K562 (cell line): ENCODE data around the gene KLC3. TPM values are rescaled to one million over a fixed set of nuclear protein-coding genes. Genes with fewer than 3 reads are reported as not detected.

Experiments
- ATAC-seq: fragments of 200-7000 bp; cut with Tn5 transposase; 3 replicates; pipeline ENCODE4 v1.9.1; 2020; ENCODE audit warnings: moderate library complexity
- BruUV-seq: library from RNA; stranded (reverse); fragments of 400-500 nt; replicated peaks from 2 replicates; lab custom pipeline; 2021; lab: Mats Ljungman, UMichigan
- CTCF ChIA-PET: fragments of 300-600 bp; formaldehyde crosslinking; extraction: SDS; loops from one replicate; lab custom pipeline; 2021; ENCODE audit warnings: low intra/inter-chr PET ratio; lab: Yijun Ruan, JAX
- POLR2A ChIA-PET: fragments of 300-600, 350-650 bp; sonication (Branson Sonifier 250); formaldehyde crosslinking; extraction: SDS; loops from one replicate; lab custom pipeline; 2021; ENCODE audit warnings: antibody characterized with exemption, inconsistent platforms; lab: Yijun Ruan, JAX
- DNase-seq, 4 experiments: peaks; one replicate each; pipeline versions ENCODE4 v3.0.0 to v3.0.0-alpha.2; 2011 to 2018; ENCODE audit warnings: low spot score in 3 of 4, mixed read lengths in 3 of 4; ENCODE audit errors: extremely low read depth in 1 of 4
- FAIRE-seq: peaks from 2 replicates; lab custom pipeline; 2011; peaks lifted over from hg19 to GRCh38; lab: Jason Lieb, UNC
- H2AFZ ChIP-seq: 2 replicates; pipeline ENCODE4 v1.6.0; 2011; ENCODE audit warnings: low read depth, low read length, control low read depth, inconsistent platforms
- H3K27ac ChIP-seq: fragments of 200-600 bp; 3 replicates; pipeline ENCODE4 v1.8.0; 2011; ENCODE audit warnings: low read depth, mild to moderate bottlenecking, control low read depth, inconsistent platforms, low read length, moderate library complexity, mixed read lengths; ENCODE audit errors: extremely low read depth
- H3K27me3 ChIP-seq, 2 experiments: fragments of 300-600 bp in 1 of 2; 2 replicates in 1 of 2; 3 replicates in 1 of 2; pipeline versions ENCODE4 v1.6.0 to v1.8.0; 2011; ENCODE audit warnings: inconsistent platforms in 2 of 2, low read length in 2 of 2, mild to moderate bottlenecking in 1 of 2, mixed read lengths in 1 of 2, moderate library complexity in 1 of 2; ENCODE audit not compliant: control insufficient read depth in 2 of 2, insufficient read depth in 2 of 2
- H3K36me3 ChIP-seq: fragments of 300-600 bp; 3 replicates; pipeline ENCODE4 v1.8.0; 2011; ENCODE audit warnings: mild to moderate bottlenecking, low read length, inconsistent platforms; ENCODE audit not compliant: control insufficient read depth, insufficient read depth
- H3K4me1 ChIP-seq, 2 experiments: fragments of 200-600 bp in 1 of 2; replicated peaks in 1 of 2; 2 replicates in 1 of 2; 3 replicates in 1 of 2; pipeline versions ENCODE4 v1.5.1 to v1.8.0; 2011; ENCODE audit warnings: inconsistent platforms in 2 of 2, low read length in 2 of 2, mild to moderate bottlenecking in 1 of 2, mixed read lengths in 1 of 2, moderate library complexity in 1 of 2; ENCODE audit not compliant: control insufficient read depth in 2 of 2, insufficient read depth in 2 of 2
- H3K4me2 ChIP-seq: 2 replicates; pipeline ENCODE4 v1.6.1; 2011; ENCODE audit warnings: low read length, control low read depth, inconsistent platforms, mixed read lengths; ENCODE audit not compliant: insufficient read depth
- H3K4me3 ChIP-seq: fragments of 200-600 bp; sonication (generic), shearing (Covaris generic); 2 replicates; pipeline ENCODE4 v1.5.1; 2016; ENCODE audit warnings: control low read depth, inconsistent platforms
- H3K79me2 ChIP-seq: fragments of 200-600 bp; 3 replicates; pipeline ENCODE4 v1.8.0; 2011; ENCODE audit warnings: low read length, inconsistent platforms; ENCODE audit not compliant: control insufficient read depth, insufficient read depth
- H3K9ac ChIP-seq, 2 experiments: 2 replicates each; pipeline versions ENCODE4 v1.6.0 to v1.6.1; 2011; ENCODE audit warnings: low read depth in 2 of 2, low read length in 2 of 2, control low read depth in 1 of 2, inconsistent platforms in 1 of 2, mild to moderate bottlenecking in 1 of 2, mixed read lengths in 1 of 2; ENCODE audit not compliant: insufficient read depth in 1 of 2
- H3K9me1 ChIP-seq: one replicate; pipeline ENCODE4 v1.6.0; 2011; ENCODE audit warnings: inconsistent platforms, mild to moderate bottlenecking, low read length, moderate library complexity; ENCODE audit not compliant: control insufficient read depth, insufficient read depth
- H3K9me3 ChIP-seq: replicated peaks from 2 replicates; pipeline ENCODE4 v1.5.1; 2011; ENCODE audit warnings: low read depth, low read length, inconsistent platforms; ENCODE audit not compliant: control insufficient read depth, insufficient read depth
- H4K20me1 ChIP-seq: replicated peaks from 2 replicates; pipeline ENCODE4 v1.6.1; 2011; ENCODE audit warnings: low read length, inconsistent platforms, mixed read lengths; ENCODE audit not compliant: control insufficient read depth, insufficient read depth
- BCOR ChIP-seq: fragments of 450-650 bp; IDR thresholded peaks from 2 replicates; pipeline ENCODE4 v1.6.1; 2016
- CBX1 ChIP-seq: sonication (generic); IDR thresholded peaks from 2 replicates; pipeline ENCODE4 v1.6.1; 2016; ENCODE audit warnings: antibody characterized with exemption, low read depth, mild to moderate bottlenecking
- CHD4 ChIP-seq: fragments of 200-600 bp; sonication (generic); IDR thresholded peaks from 3 replicates; pipeline ENCODE4 v1.6.1; 2012; ENCODE audit warnings: low read depth, mild to moderate bottlenecking, mixed read lengths, low read length, inconsistent platforms; ENCODE audit not compliant: insufficient read depth, insufficient replicate concordance, poor library complexity, severe bottlenecking
- CREBBP ChIP-seq: IDR thresholded peaks from one replicate; pipeline ENCODE4 v1.6.1; 2012; ENCODE audit warnings: low read depth, mild to moderate bottlenecking, control low read depth, inconsistent platforms, low read length
- ELK3 ChIP-seq: fragments of 450-650 bp; formaldehyde crosslinking; IDR thresholded peaks from 2 replicates; pipeline ENCODE4 v1.4.0; 2020; ENCODE audit warnings: mild to moderate bottlenecking
- IFI16 ChIP-seq: fragments of 250-450 bp; sonication (Bioruptor Pico); IDR thresholded peaks from 2 replicates; pipeline ENCODE4 v2.1.2; 2022; ENCODE audit warnings: mild to moderate bottlenecking, inconsistent platforms
- KDM1A ChIP-seq, 2 experiments: fragments of 450-650 bp; IDR thresholded peaks; 2 replicates each; pipeline ENCODE4 v1.6.1; 2016; ENCODE audit warnings: mild to moderate bottlenecking in 2 of 2
- NUFIP1 ChIP-seq: fragments of 450-650 bp; IDR thresholded peaks from 2 replicates; pipeline ENCODE4 v1.6.1; 2018; ENCODE audit not compliant: partially characterized antibody
- POLR2G ChIP-seq: fragments of 200-400 bp; formaldehyde crosslinking; IDR thresholded peaks from 2 replicates; pipeline ENCODE4 v1.6.1; 2017; ENCODE audit warnings: low read depth, mild to moderate bottlenecking, antibody characterized with exemption, low read length, moderate library complexity
- SMARCA5 ChIP-seq: fragments of 450-650 bp; IDR thresholded peaks from 2 replicates; pipeline ENCODE4 v1.6.1; 2016
- SNRNP70 ChIP-seq: fragments of 200-400 bp; formaldehyde crosslinking; optimal IDR thresholded peaks from 2 replicates; pipeline ENCODE3; 2017; ENCODE audit warnings: low read depth, low read length
- SRSF3 ChIP-seq: fragments of 200-400 bp; formaldehyde crosslinking; IDR thresholded peaks from 2 replicates; pipeline ENCODE4 v1.6.1; 2016; ENCODE audit warnings: mild to moderate bottlenecking, low read length, moderate library complexity; ENCODE audit not compliant: insufficient read depth
- TEAD4 ChIP-seq, 2 experiments: sonication (generic) in 1 of 2; formaldehyde crosslinking in 1 of 2; IDR thresholded peaks; 2 replicates each; pipeline versions ENCODE4 v1.6.1 to v1.8.0; 2012 to 2022; ENCODE audit warnings: borderline replicate concordance in 1 of 2, inconsistent platforms in 1 of 2, low read length in 1 of 2, mild to moderate bottlenecking in 1 of 2, missing genetic modification reagents in 1 of 2
- ZBTB5 ChIP-seq: fragments of 450-650 bp; IDR thresholded peaks from 2 replicates; pipeline ENCODE4 v1.6.1; 2017; ENCODE audit warnings: antibody characterized with exemption
- ZNF146 ChIP-seq: IDR thresholded peaks from one replicate; pipeline ENCODE4 v1.6.1; 2018; ENCODE audit warnings: missing compliant biosample characterization; ENCODE audit not compliant: unreplicated experiment
- ZNF24 ChIP-seq: fragments of 450-650 bp; IDR thresholded peaks from 2 replicates; pipeline ENCODE4 v1.6.1; 2016
- ZNF511 ChIP-seq: sonication (generic); formaldehyde crosslinking; IDR thresholded peaks from 2 replicates; pipeline ENCODE4 v1.8.0; 2022; ENCODE audit warnings: mild to moderate bottlenecking, missing genetic modification reagents
- ZNF586 ChIP-seq: fragments of 450-650 bp; formaldehyde crosslinking; conservative IDR thresholded peaks from 2 replicates; pipeline ENCODE4 v1.4.0; 2020; ENCODE audit warnings: mild to moderate bottlenecking, moderate library complexity
- WGBS: fragments of 100-300 bp; shearing (Covaris generic); methylation state at CpG from one replicate; pipeline ENCODE4 v1.1.6; 2016; ENCODE audit warnings: low coverage, mixed read lengths; ENCODE audit not compliant: insufficient coverage; ENCODE audit errors: missing lambda C conversion rate; 5-methylcytosine and 5-hydroxymethylcytosine counted together
- in situ Hi-C: fragments of 300-500 bp; cut with MboI; formaldehyde crosslinking; loops from 4 replicates; pipeline ENCODE4 v1.15.0; 2018; ENCODE audit warnings: inconsistent platforms, mixed read lengths
- intact Hi-C: fragments of 100-400 bp; cut with micrococcal nuclease; formaldehyde crosslinking; loops from 2 replicates; pipeline ENCODE4 v1.14.2; 2022
- polyA plus RNA-seq, 8 experiments: library from polyadenylated mRNA; depleted of rRNA in 4 of 8; stranded (reverse) in 5 of 8; unstranded in 3 of 8; fragments of >200 nt; fragmentation: Nextera tagmentation in 2 of 8; fragmentation: Illumina TruSeq in 1 of 8; extraction: Ambion mirVana in 2 of 8; extraction: Trizol in 1 of 8; gene quantifications; 2 replicates each; pipeline versions ENCODE4 v1.2.1 to v1.2.3, GENCODE V29; 2011 to 2014; ENCODE audit warnings: inconsistent platforms in 1 of 8, missing spikeins in 1 of 8
- total RNA-seq, 7 experiments: library from RNA; depleted of rRNA in 6 of 7; stranded (reverse); fragments of >200 nt in 6 of 7; fragmentation: Illumina TruSeq in 2 of 7; extraction: Trizol in 2 of 7; gene quantifications; 2 replicates each; pipeline versions ENCODE4 v1.2.1 to v1.2.3, GENCODE V29; 2011 to 2021; ENCODE audit warnings: low replicate concordance in 1 of 7

KLC3 gene
- total and polyA plus RNA-seq, 9 of the 15 experiments (the other 6 are each of a cell fraction or from before 2014, with no cell fraction given), result 0.03 to 1.2 (median 0.59) TPM; not detected in 3

- Histone ChIP-seq H3K36me3 (no peaks in the 10 kb centered on the region), H2AFZ (peak overlapping the region; percentile 43; the same call in 1 of the 2 replicates), H3K27me3 (no peaks in the 10 kb centered on the region), H3K4me2 (no peak overlapping the region), H3K4me3 (no peak overlapping the region), H3K9me3 (no peaks in the 10 kb centered on the region), H3K9me1 (no peaks in the 10 kb centered on the region), H4K20me1 (no peaks in the 10 kb centered on the region), H3K4me1 (peaks cover 2 to 20% of the 10 kb centered on the region in 2 experiments; a peak in 2 of 5 replicates), H3K27ac (no peak overlapping the region), H3K79me2 (no peaks in the 10 kb centered on the region), H3K9ac (no peak overlapping the region)
- DNase-seq (no peak), FAIRE-seq (no peak), ATAC-seq (no peak)
- WGBS, result 44% methylated on average over 13 of the region's 13 CpGs
- CTCF ChIA-PET, result no interaction called here
- POLR2A ChIA-PET, result interaction anchor here (0.5 kb wide), 1 partner anchor 235 kb away, joined by 3 read pairs; the partner anchor contains the start of gene PPP1R37
- in situ Hi-C loops, result no loop called here
- BruUV-seq, result no TSS peak
- intact Hi-C loops, result no loop called here
- TF ChIP-seq CREBBP (no peak), SRSF3 (no peak), ZNF511 (no peak), CHD4 (peak; percentile 60), ZBTB5 (no peak), SNRNP70 (no peak), ZNF146 (CRISPR knock-in tag) (no peak), ZNF586 (CRISPR knock-in tag) (no peak), CBX1 (0 out of 2 replicates have a peak, but pooled peaks have one; percentile 17), SMARCA5 (peak; percentile 83), IFI16 (CRISPR knock-in tag) (no peak), BCOR (peak; percentile 91), POLR2G (no peak), KDM1A (IDR thresholded peaks at IDR 0.05) (peak; percentile 56 to 72), ZNF24 (no peak), TEAD4 (IDR thresholded peaks at IDR 0.05; ENCODE audit: low read length) (no peak), TEAD4 (CRISPR knock-in tag; IDR thresholded peaks at IDR 0.05; ENCODE audit: borderline replicate concordance) (no peak), NUFIP1 (no peak), ELK3 (no peak)
These were observed 13.0 kb upstream of the KLC3 start for GRCh38 chr19:45327404-45328143.
